Astrocyte of the cerebellum (primary cell): ENCODE measurements around the gene GPR119.
A peak's percentile ranks its signal among the peaks of the same experiment; 100 is the strongest.

Experiments used
- DNase-seq: peaks from one replicate; pipeline ENCODE4 v3.0.0-alpha.2; 2011; ENCODE audit warnings: low read depth
- H3K4me3 ChIP-seq: 2 replicates; pipeline ENCODE4 v1.5.1; 2011; ENCODE audit warnings: mild to moderate bottlenecking, low read depth, low read length, moderate library complexity
- in situ Hi-C: cut with HindIII; loops from 2 replicates; pipeline ENCODE4 v1.10.0; 2017; ENCODE audit warnings: low sequenced_read_pairs
- TF ChIP-seq, protein P1 (sequence below): IDR thresholded peaks from 2 replicates; pipeline ENCODE4 v1.5.1; 2012; ENCODE audit warnings: low read length, low read depth, moderate library complexity, mild to moderate bottlenecking; ENCODE audit errors: missing control alignments

Gene GPR119

DNA sequence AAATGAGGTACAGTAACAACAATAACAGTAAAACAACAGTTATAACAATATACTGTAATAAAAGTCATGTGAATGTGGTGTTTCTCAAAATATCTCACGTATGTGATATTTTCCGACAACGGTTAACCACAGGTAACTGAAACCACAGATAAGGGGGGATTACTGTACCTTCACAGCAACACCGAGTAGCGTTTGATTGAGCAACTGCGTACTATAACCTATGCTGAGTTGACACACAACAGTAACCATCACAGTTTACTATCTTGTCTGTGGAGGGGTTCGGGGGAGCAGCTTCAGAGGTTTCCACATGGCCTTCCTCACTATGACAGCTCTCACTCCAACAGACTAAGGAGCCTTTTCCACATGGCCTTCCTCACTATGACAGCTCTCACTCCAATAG, 29.7 kb upstream of the GPR119 start:
- in situ Hi-C loops = no loop called here
- no peak for DNase-seq
- no peak overlapping the region for H3K4me3 ChIP-seq
- TF ChIP-seq, protein P1, sequence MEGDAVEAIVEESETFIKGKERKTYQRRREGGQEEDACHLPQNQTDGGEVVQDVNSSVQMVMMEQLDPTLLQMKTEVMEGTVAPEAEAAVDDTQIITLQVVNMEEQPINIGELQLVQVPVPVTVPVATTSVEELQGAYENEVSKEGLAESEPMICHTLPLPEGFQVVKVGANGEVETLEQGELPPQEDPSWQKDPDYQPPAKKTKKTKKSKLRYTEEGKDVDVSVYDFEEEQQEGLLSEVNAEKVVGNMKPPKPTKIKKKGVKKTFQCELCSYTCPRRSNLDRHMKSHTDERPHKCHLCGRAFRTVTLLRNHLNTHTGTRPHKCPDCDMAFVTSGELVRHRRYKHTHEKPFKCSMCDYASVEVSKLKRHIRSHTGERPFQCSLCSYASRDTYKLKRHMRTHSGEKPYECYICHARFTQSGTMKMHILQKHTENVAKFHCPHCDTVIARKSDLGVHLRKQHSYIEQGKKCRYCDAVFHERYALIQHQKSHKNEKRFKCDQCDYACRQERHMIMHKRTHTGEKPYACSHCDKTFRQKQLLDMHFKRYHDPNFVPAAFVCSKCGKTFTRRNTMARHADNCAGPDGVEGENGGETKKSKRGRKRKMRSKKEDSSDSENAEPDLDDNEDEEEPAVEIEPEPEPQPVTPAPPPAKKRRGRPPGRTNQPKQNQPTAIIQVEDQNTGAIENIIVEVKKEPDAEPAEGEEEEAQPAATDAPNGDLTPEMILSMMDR = no peak

DNA sequence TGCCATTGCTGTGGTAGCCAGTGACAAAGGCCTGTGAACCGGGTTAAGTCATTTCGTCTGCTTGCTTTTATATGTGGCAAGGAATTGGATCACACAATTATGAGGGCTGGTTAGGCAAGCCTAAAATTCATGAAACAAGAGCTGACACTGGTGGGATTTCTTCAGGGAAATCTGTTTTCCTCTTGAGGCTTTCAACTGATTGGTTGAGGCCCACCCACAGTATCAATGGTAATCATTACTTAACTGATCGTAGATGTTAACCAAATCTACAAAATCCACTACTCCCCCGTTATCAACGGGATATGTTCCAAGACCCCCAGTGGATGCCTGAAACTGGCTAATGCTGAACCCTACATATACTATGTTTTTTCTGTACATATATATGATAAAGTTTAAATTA, 29.3 kb upstream of the GPR119 start:
- no peak for DNase-seq
- in situ Hi-C loops = no loop called here
- TF ChIP-seq, protein P1 = no peak

DNA sequence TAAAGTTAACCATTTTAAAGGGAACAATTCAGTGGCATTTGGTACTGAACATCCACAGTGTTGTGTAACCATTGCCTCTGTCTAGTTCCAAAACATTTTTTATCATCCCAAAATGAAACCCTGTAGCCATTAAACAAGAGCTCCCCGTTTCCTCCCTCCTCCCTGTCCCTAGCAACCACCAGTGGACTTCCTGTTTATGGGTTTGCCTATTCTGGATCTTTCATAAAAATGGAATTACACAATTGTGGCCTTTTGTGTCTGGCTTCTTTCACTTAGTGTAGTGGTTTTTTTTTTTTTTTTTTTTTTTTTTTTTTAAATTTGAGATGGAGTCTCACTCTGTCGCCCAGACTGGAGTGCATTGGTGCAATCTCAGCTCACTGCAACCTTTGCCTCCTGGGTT, 27.9 kb upstream of the GPR119 start:
- in situ Hi-C loops = no loop called here
- no peak overlapping the region for H3K4me3 ChIP-seq
- TF ChIP-seq, protein P1 = no peak
- no peak for DNase-seq

More for the DNA sequence above, 29.3 kb upstream of the GPR119 start:
- H3K4me3 ChIP-seq = no peak overlapping the region

DNA sequence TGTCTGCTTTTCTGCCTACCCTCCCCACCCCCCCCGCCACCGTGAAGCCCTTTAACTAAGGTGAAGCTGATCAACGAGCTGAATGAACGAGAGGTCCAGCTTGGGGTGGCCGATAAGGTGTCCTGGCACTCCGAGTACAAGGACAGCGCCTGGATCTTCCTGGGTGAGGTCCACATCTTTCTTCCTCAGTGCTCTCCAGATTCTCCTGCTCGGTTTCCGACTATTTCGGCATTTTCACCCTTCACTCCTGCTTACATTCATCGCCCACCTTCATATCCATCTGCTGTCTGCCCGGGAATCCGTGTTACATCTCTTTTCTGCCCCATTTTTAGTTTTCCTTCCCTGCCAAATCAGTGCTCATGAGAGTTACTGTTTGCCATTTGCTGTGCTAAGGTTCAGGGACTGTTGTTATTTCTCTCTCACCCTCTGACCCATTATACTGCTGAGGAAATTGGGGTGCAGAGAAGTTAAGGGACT, 16.8 kb upstream of the GPR119 start:
- TF ChIP-seq, protein P1 = no peak
- DNase-seq = no peak
- in situ Hi-C loops = no loop called here
- H3K4me3 ChIP-seq = peak overlapping the region; percentile 59

DNA sequence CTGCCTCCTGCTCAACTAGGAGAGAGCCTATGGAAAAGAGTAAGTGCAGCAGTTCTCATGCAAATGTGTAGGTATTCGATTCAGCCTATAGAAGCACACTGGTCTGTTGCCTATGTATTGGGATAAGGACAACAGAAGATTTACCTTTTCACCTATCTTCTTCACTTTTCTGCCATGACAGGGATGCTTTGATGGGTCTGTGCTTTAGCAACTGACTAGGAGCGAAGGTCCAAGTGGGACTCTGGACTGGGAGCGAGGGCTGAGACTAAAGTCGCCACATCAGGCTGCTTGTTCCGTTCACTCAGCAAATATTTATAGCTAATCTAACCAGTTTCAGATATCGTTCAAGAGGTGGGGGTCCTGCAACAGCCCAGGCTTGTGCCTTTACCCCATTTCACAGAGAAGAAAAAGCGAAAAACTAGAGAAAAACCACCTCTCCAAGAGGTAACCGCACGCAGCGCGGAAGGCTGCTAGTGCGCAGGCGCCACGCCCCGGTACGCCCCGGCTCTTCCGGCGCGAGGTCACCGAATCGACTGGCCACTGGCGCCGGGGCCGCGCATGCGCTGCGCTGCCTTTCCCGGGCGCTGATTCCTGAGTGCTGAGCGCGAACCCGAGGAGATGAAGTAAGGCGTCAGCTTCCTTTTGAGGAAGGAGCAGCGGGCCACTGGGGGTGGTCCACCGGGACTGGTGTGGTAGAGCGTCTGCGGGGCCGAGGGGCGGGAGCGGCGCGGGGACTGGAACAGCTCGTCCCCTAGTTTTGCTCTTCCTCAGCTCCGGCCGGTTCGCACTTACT, 16.1 kb upstream of the GPR119 start, which contains the start of gene RBMX2:
TSS of gene RBMX2 (plus strand) at position 573 of the 793 bp plus-strand sequence. CDS start at position 619, 46 bp downstream.
- in situ Hi-C loops = no loop called here
- TF ChIP-seq, protein P1 = no peak
- DNase-seq = peak; percentile 23
- H3K4me3 ChIP-seq = peak within 1 kb of the TSS; percentile 59

DNA sequence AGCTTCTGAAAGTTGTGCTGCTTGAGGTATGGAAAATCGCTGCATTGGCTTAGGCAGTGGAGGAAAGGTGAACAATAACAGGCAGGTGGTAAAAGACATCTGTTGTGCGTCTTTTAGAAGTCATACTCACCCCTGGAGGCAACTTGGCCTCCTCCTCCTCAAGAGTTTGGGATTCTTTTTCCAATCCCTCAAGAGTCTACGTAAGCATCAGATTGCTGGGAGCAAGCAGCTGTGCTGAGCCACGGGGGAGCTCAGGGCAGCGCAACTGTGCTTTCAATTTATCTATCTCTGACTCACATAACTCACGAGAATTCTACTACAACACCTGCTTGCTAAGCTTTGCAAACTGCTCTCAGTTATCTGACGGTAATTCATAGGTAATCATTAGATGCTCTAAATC, 9.9 kb upstream of the GPR119 start:
- DNase-seq = no peak
- TF ChIP-seq, protein P1 = no peak
- in situ Hi-C loops = no loop called here
- no peak overlapping the region for H3K4me3 ChIP-seq
